LoVo (cell line): ENCODE results near the gene STXBP4.
A peak's percentile ranks its signal among the peaks of the same experiment; 100 is the strongest.

Source experiments
- DNase-seq: peaks from one replicate; pipeline ENCODE4 v3.0.0-alpha.2; 2016; ENCODE audit warnings: low spot score

The STXBP4 gene

GRCh38 chr17:54971147-54971546 is 2.6 kb downstream of the STXBP4 start:
- DNase-seq = no peak

- DNase-seq = no peak
Observed at GRCh38 chr17:54971901-54972300, 3.3 kb downstream of the STXBP4 start.

- no peak for DNase-seq
Observed at GRCh38 chr17:54972406-54973138, 4.0 kb downstream of the STXBP4 start.

- DNase-seq = no peak
Observed at GRCh38 chr17:54974759-54975158, 6.2 kb downstream of the STXBP4 start.

GRCh38 chr17:54976316-54976715 is 7.8 kb downstream of the STXBP4 start:
- DNase-seq = no peak

- no peak for DNase-seq
Observed at GRCh38 chr17:54977744-54978143, 9.2 kb downstream of the STXBP4 start.

- no peak for DNase-seq
Observed at GRCh38 chr17:54979657-54980056, 11.1 kb downstream of the STXBP4 start.

- no peak for DNase-seq
Observed at GRCh38 chr17:54980375-54980774, 11.8 kb downstream of the STXBP4 start.

- no peak for DNase-seq
Observed at GRCh38 chr17:54982399-54982798, 13.8 kb downstream of the STXBP4 start.

GRCh38 chr17:54983260-54983659 is 14.7 kb downstream of the STXBP4 start:
- DNase-seq = no peak

GRCh38 chr17:54985476-54985875 is 16.9 kb downstream of the STXBP4 start:
- no peak for DNase-seq

- DNase-seq = no peak
Observed at GRCh38 chr17:54990118-54990517, 21.6 kb downstream of the STXBP4 start.

- no peak for DNase-seq
Observed at GRCh38 chr17:54991567-54991966, 23.0 kb downstream of the STXBP4 start.

- peak; percentile 74 for DNase-seq
Observed at GRCh38 chr17:54992797-54993639, 24.5 kb downstream of the STXBP4 start.

- no peak for DNase-seq
Observed at GRCh38 chr17:54996441-54996840, 27.9 kb downstream of the STXBP4 start.

GRCh38 chr17:55002458-55002857 is 33.9 kb downstream of the STXBP4 start:
- DNase-seq = no peak

GRCh38 chr17:55004484-55004883 is 35.9 kb downstream of the STXBP4 start:
- no peak for DNase-seq

- DNase-seq = peak; percentile 6
Observed at GRCh38 chr17:55005520-55005919, 37.0 kb downstream of the STXBP4 start.

- DNase-seq = no peak
Observed at GRCh38 chr17:55023626-55024025, 55.1 kb downstream of the STXBP4 start.

- DNase-seq = no peak
Observed at GRCh38 chr17:55037828-55038227, 69.3 kb downstream of the STXBP4 start.

- no peak for DNase-seq
Observed at GRCh38 chr17:55038291-55038690, 69.7 kb downstream of the STXBP4 start.

GRCh38 chr17:55040611-55041010 is 72.0 kb downstream of the STXBP4 start:
- no peak for DNase-seq

GRCh38 chr17:55053855-55054254 is 85.3 kb downstream of the STXBP4 start:
- DNase-seq = no peak
